ENCODE data around the gene IQSEC1. TPM values are rescaled to one million over a fixed set of nuclear protein-coding genes. Genes with fewer than 3 reads are reported as not detected.

IQSEC1 gene
- polyA plus RNA-seq, 1 experiment = 4.8 TPM

DNA sequence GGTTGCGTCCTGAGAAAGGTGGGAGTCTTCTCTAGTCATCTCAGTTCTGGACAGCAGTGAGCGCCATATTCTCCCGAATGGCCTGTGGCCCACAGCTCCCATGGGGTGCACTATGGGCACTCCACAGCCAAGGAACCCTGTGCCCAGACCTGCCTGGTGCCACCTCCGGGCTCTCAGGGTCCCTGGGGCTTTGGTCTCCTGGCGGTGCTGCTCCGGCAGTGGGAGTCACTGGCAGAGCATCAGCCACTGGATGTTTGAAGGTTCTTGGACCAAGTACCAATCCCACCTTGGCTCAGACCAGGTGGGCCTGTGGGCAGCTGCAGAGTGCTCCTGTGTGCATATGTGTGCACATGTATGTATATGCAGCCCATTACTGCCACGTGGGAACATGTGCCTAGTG, 163.5 kb downstream of the IQSEC1 start:
- peaks cover 55% of the 10 kb centered on the region for H3K36me3 ChIP-seq (ENCODE audit: control insufficient read depth, insufficient read depth, low read length)
- TF ChIP-seq, protein P1, sequence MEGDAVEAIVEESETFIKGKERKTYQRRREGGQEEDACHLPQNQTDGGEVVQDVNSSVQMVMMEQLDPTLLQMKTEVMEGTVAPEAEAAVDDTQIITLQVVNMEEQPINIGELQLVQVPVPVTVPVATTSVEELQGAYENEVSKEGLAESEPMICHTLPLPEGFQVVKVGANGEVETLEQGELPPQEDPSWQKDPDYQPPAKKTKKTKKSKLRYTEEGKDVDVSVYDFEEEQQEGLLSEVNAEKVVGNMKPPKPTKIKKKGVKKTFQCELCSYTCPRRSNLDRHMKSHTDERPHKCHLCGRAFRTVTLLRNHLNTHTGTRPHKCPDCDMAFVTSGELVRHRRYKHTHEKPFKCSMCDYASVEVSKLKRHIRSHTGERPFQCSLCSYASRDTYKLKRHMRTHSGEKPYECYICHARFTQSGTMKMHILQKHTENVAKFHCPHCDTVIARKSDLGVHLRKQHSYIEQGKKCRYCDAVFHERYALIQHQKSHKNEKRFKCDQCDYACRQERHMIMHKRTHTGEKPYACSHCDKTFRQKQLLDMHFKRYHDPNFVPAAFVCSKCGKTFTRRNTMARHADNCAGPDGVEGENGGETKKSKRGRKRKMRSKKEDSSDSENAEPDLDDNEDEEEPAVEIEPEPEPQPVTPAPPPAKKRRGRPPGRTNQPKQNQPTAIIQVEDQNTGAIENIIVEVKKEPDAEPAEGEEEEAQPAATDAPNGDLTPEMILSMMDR (IDR thresholded peaks at IDR 0.05; ENCODE audit: insufficient read depth, low read depth, low read length) = no peak
- POLR2A ChIA-PET = no interaction called here
- CTCF ChIA-PET = interaction anchor here (1.0 to 1.7 kb wide), 2 partner anchors 13 to 75 kb away, joined by 4 to 5 read pairs; no protein-coding TSS in a partner anchor
- no peak for DNase-seq (ENCODE audit: low read depth)
- H3K27me3 ChIP-seq (ENCODE audit: control insufficient read depth, insufficient read depth, low read length) = no peaks in the 10 kb centered on the region
- no peak overlapping the region for H3K4me3 ChIP-seq (ENCODE audit: low read depth, low read length)

- Histone ChIP-seq H3K4me3 (ENCODE audit: low read depth, low read length) (no peak overlapping the region), H3K27me3 (ENCODE audit: control insufficient read depth, insufficient read depth, low read length) (no peaks in the 10 kb centered on the region), H3K36me3 (ENCODE audit: control insufficient read depth, insufficient read depth, low read length) (peaks cover 53% of the 10 kb centered on the region)
- ChIA-PET CTCF (interaction anchor here (2.7 kb wide), 1 partner anchor 17 kb away, joined by 12 read pairs; no protein-coding TSS in a partner anchor), POLR2A (no interaction called here)
- TF ChIP-seq, protein P1 (IDR thresholded peaks at IDR 0.05; ENCODE audit: insufficient read depth, low read depth, low read length) = no peak
- DNase-seq (ENCODE audit: low read depth) = no peak
Observed at GRCh38 chr3:12908859-12909258, 164.4 kb downstream of the IQSEC1 start.

GRCh38 chr3:12908136-12908730, 165.0 kb downstream of the IQSEC1 start:
- H3K4me3 ChIP-seq (ENCODE audit: low read depth, low read length) = no peak overlapping the region
- ChIA-PET POLR2A (no interaction called here), CTCF (interaction anchor here (1.1 to 2.7 kb wide), 2 partner anchors 17 to 77 kb away, joined by 3 to 12 read pairs; no protein-coding TSS in a partner anchor)
- TF ChIP-seq, protein P1 (IDR thresholded peaks at IDR 0.05; ENCODE audit: insufficient read depth, low read depth, low read length) = no peak
- no peaks in the 10 kb centered on the region for H3K27me3 ChIP-seq (ENCODE audit: control insufficient read depth, insufficient read depth, low read length)
- H3K36me3 ChIP-seq (ENCODE audit: control insufficient read depth, insufficient read depth, low read length) = peaks cover 54% of the 10 kb centered on the region
- DNase-seq (ENCODE audit: low read depth) = no peak

GRCh38 chr3:12907729-12908128, 165.5 kb downstream of the IQSEC1 start:
- POLR2A ChIA-PET = no interaction called here
- TF ChIP-seq, protein P1 (IDR thresholded peaks at IDR 0.05; ENCODE audit: insufficient read depth, low read depth, low read length) = no peak
- Histone ChIP-seq H3K4me3 (ENCODE audit: low read depth, low read length) (no peak overlapping the region), H3K27me3 (ENCODE audit: control insufficient read depth, insufficient read depth, low read length) (no peaks in the 10 kb centered on the region), H3K36me3 (ENCODE audit: control insufficient read depth, insufficient read depth, low read length) (peaks cover 53% of the 10 kb centered on the region)
- DNase-seq (ENCODE audit: low read depth) = no peak
- CTCF ChIA-PET = interaction anchor here (0.6 to 2.7 kb wide), 3 partner anchors 16 to 1437 kb away, joined by 3 to 12 read pairs (median 3); no protein-coding TSS in a partner anchor

DNA sequence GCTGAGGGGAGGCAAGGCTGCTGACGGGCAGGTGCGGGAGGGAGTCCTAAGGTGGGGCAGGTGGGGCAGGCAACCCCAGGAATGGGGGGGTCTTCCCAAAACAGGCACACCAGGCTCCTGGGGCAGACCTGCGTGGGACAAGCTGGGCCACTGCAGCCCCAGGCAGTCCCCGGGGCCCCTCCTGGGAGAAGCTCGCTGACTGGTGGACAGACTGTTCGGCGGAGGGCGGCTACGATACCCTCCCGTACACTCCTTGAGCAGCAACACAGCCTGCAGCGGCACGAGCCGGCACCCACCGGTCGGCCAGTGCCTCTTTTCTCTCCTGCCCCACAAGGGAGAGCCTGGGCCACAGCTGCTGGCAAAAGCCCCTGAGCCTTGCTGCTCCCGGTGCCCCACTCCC, 165.9 kb downstream of the IQSEC1 start:
- TF ChIP-seq, protein P1 (IDR thresholded peaks at IDR 0.05; ENCODE audit: insufficient read depth, low read depth, low read length) = no peak
- POLR2A ChIA-PET = no interaction called here

More for the DNA sequence above, 165.9 kb downstream of the IQSEC1 start:
- no peak for DNase-seq (ENCODE audit: low read depth)
- CTCF ChIA-PET = interaction anchor here (0.6 to 2.7 kb wide), 3 partner anchors 16 to 1438 kb away, joined by 3 to 12 read pairs (median 3); no protein-coding TSS in a partner anchor
- Histone ChIP-seq H3K4me3 (ENCODE audit: low read depth, low read length) (no peak overlapping the region), H3K27me3 (ENCODE audit: control insufficient read depth, insufficient read depth, low read length) (no peaks in the 10 kb centered on the region), H3K36me3 (ENCODE audit: control insufficient read depth, insufficient read depth, low read length) (peaks cover 52% of the 10 kb centered on the region)

Data from BJ (cell line).